Bronchial epithelial cell (primary cell): ENCODE results near the gene P2RX4. TPM values are rescaled to one million over a fixed set of nuclear protein-coding genes. Genes with fewer than 3 reads are reported as not detected.

Experiments used
- DNase-seq: peaks from one replicate; pipeline ENCODE4 v3.0.0-alpha.2; 2010; ENCODE audit warnings: low read depth
- FAIRE-seq: peaks from 2 replicates; lab custom pipeline; 2011; peaks lifted over from hg19 to GRCh38; lab: Jason Lieb, UNC
- H3K27me3 ChIP-seq: 2 replicates; pipeline ENCODE4 v1.5.1; 2011; ENCODE audit warnings: low read length; ENCODE audit not compliant: control insufficient read depth, insufficient read depth
- H3K36me3 ChIP-seq: 2 replicates; pipeline ENCODE4 v1.5.1; 2011; ENCODE audit warnings: low read length; ENCODE audit not compliant: control insufficient read depth, insufficient read depth
- H3K4me3 ChIP-seq: 2 replicates; pipeline ENCODE4 v1.5.1; 2011; ENCODE audit warnings: mild to moderate bottlenecking, low read depth, low read length, control low read depth
- total RNA-seq: library from RNA; depleted of rRNA; stranded (reverse); fragments of >200 nt; gene quantifications from 2 replicates; pipeline ENCODE4 v1.2.1, GENCODE V29; 2014
- TF ChIP-seq, protein P1 (sequence below): IDR thresholded peaks from 2 replicates; pipeline ENCODE4 v1.5.1; 2011; ENCODE audit warnings: mild to moderate bottlenecking, moderate library complexity, low read length, control low read depth, inconsistent platforms; ENCODE audit not compliant: insufficient read depth, severe bottlenecking

P2RX4 gene
- total RNA-seq, 1 donor from 2014 or later = 13.4 TPM

DNA sequence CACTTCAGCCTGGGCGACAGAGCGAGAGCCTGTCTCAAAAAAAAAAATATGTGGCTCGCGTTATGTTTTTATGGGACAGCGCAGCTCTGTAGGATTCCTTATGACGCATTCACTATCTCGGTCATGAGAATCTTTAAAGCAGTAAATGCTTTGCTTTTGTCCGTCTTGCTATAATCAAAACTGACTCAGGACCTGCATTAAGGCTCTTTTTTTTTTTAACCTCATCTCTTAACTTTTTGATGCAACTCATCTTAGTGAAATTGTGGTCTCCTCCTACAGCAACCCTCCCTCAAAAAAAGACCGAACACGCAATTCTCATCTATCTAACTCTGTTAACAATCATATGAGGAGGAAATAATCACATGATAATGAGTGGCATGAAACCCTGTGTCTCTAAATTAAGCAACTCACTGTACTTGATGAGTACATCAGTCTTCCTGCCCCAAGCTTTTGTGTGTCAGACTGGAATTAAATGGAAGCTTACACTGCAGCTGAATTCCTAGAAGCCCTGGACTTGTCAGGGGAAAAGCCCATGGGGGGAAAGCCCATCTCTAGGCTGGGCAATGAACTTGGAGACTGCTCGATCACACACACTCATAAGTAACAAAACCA is 4.3 kb downstream of the P2RX4 start:
- TF ChIP-seq, protein P1, sequence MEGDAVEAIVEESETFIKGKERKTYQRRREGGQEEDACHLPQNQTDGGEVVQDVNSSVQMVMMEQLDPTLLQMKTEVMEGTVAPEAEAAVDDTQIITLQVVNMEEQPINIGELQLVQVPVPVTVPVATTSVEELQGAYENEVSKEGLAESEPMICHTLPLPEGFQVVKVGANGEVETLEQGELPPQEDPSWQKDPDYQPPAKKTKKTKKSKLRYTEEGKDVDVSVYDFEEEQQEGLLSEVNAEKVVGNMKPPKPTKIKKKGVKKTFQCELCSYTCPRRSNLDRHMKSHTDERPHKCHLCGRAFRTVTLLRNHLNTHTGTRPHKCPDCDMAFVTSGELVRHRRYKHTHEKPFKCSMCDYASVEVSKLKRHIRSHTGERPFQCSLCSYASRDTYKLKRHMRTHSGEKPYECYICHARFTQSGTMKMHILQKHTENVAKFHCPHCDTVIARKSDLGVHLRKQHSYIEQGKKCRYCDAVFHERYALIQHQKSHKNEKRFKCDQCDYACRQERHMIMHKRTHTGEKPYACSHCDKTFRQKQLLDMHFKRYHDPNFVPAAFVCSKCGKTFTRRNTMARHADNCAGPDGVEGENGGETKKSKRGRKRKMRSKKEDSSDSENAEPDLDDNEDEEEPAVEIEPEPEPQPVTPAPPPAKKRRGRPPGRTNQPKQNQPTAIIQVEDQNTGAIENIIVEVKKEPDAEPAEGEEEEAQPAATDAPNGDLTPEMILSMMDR = no peak
- H3K36me3 ChIP-seq = no peaks in the 10 kb centered on the region
- DNase-seq (peak; percentile 70), FAIRE-seq (no peak)
- H3K4me3 ChIP-seq = no peak overlapping the region
- no peaks in the 10 kb centered on the region for H3K27me3 ChIP-seq

DNA sequence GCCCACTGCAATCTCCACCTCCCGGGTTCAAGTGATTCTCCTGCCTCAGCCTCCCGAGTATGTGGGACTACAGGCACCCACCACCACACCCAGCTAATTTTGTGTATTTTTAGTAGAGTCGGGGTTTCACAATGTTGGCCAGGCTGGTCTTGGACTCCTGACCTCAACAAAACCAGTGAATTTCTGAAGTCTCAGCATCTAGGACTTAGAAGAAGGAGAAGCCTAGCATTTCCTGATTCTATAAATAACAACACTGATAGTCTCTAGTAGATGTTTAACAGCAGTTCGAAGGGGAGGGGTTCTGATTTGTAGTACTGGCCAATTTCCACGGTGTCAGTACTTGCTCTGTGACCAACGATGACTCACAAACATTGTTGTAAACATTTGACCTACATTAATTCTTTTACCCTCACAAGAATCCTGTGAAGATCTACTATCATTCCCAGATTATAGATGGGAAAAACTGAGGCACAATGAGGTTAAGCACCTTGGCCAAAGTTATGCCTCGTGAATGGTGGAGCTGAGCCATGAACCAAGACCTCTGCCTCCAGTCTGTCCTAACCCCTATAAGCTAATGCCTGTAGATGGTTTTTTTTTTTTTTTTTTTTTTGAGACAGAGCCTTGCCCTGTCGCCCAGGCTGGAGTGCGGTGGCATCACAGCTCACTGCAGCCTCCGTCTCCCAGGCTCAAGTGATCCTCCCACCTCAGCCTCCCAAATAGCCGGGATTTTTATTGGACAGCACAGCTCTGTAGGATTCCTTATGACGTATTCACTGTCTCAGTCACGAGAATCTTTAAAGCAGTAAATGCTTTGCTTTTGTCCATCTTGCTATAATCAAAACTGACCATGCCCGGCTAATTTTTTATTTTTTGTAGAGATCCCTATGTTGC is 5.2 kb downstream of the P2RX4 start:
- no peak for FAIRE-seq

DNA sequence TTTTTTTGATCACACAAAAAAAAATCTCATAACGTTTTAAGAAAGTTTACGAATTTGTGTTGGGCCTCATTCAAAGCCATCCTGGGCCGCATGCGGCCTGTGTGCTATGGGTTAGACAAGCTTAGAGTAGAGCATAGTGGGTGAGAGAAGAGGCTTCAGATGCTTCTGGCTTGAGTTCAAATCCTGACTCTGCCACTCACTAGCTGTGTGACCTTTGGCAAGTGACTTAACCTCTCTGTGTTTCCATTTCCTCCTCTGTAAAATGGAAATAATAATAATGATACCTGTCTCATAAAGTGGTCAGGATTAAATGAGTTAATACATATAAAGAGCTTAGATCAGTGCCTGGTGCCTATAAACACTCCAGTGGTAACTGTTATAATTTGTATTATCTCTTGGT is 6.2 kb downstream of the P2RX4 start:
- H3K36me3 ChIP-seq = no peaks in the 10 kb centered on the region
- H3K4me3 ChIP-seq = no peak overlapping the region
- TF ChIP-seq, protein P1 = no peak
- no peak for DNase-seq
- no peaks in the 10 kb centered on the region for H3K27me3 ChIP-seq
- no peak for FAIRE-seq

More for the DNA sequence above, 5.2 kb downstream of the P2RX4 start:
- TF ChIP-seq, protein P1 = no peak
- H3K27me3 ChIP-seq = no peaks in the 10 kb centered on the region
- H3K36me3 ChIP-seq = no peaks in the 10 kb centered on the region
- peak; percentile 90 for DNase-seq
- H3K4me3 ChIP-seq = no peak overlapping the region

DNA sequence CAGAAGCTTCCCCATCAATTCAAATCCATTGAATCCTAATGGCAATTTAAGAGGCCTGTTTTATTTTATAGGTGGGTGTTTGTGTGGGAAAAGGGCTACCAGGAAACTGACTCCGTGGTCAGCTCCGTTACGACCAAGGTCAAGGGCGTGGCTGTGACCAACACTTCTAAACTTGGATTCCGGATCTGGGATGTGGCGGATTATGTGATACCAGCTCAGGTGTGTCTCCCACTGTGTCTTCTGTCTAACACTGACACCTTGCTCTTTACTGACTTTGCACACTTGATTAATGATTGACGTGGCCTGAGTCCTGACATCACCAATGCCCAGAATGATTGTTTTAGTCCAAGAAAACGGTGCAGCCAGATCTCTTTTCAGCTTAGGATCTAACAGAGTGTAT is 7.1 kb downstream of the P2RX4 start:
- DNase-seq = no peak
- no peak for FAIRE-seq
- H3K4me3 ChIP-seq = no peak overlapping the region
- H3K36me3 ChIP-seq = no peaks in the 10 kb centered on the region
- TF ChIP-seq, protein P1 = no peak
- H3K27me3 ChIP-seq = no peaks in the 10 kb centered on the region

DNA sequence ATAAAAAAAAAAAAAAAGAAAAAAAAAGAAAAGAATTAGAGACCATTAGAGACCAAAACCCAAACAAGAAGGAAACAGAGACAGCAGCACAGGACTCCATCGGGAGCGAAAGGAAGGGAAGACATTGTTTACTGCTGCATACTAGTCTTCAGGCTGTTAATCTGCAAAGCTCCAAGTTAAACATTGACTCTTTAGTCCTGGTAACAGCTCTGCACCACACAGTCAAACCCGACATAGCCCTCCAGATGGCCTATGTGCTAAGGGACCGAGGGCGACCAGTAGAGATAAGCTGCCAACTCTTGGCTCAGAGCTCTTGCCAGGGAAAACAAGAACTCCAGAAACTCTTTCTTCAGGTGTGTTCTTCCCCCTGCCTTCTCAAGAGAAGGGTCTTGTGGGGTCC is 7.8 kb downstream of the P2RX4 start:
- Histone ChIP-seq H3K4me3 (no peak overlapping the region), H3K36me3 (no peaks in the 10 kb centered on the region), H3K27me3 (no peaks in the 10 kb centered on the region)
- FAIRE-seq = no peak
- no peak for DNase-seq
- TF ChIP-seq, protein P1 = no peak
